Mucosa of descending colon (tissue), 3 donors: Measurements from ENCODE around the gene CHD6. TPM values are rescaled to one million over a fixed set of nuclear protein-coding genes. Genes with fewer than 3 reads are reported as not detected.

ENCODE experiments used
- ATAC-seq: fragments of 200-7000 bp; cut with Tn5 transposase; one replicate; pipeline ENCODE4 v1.9.1; 2020; ENCODE audit warnings: mild to moderate bottlenecking, moderate library complexity
- DNase-seq, 3 donors: peaks; one replicate each; pipeline ENCODE4 v3.0.0-alpha.2; 2020
- H3K36me3 ChIP-seq: fragments of 200-600 bp; one replicate; pipeline ENCODE4 v1.8.0; 2021; ENCODE audit warnings: low read depth, mild to moderate bottlenecking
- H3K4me1 ChIP-seq: fragments of 200-600 bp; one replicate; pipeline ENCODE4 v1.8.0; 2021; ENCODE audit warnings: low read depth, mild to moderate bottlenecking
- H3K4me3 ChIP-seq: fragments of 200-600 bp; one replicate; pipeline ENCODE4 v1.8.0; 2021; ENCODE audit warnings: mild to moderate bottlenecking
- H3K9me3 ChIP-seq: fragments of 200-600 bp; one replicate; pipeline ENCODE4 v1.8.0; 2021; ENCODE audit warnings: mild to moderate bottlenecking
- CTCF ChIP-seq: fragments of 200-600 bp; IDR thresholded peaks from one replicate; pipeline ENCODE4 v1.8.0; 2022; ENCODE audit warnings: antibody characterized with exemption, mild to moderate bottlenecking
- intact Hi-C, 2 donors: fragments of 100-400 bp; cut with DNase I in 1 of 2; cut with micrococcal nuclease in 1 of 2; formaldehyde crosslinking; loops; one replicate each; pipeline versions ENCODE4 v1.11.0 to v1.11.1; 2022; cut with DNase I, micrococcal nuclease
- total RNA-seq, 3 donors: library from RNA; stranded (reverse); fragmentation: NEBNext Ultra II Directional in 2 of 3; extraction: Animal tissue kit (Norgen Biotek cat#: 25700) in 2 of 3; gene quantifications; one replicate each; pipeline versions ENCODE4 v1.2.1 to v1.2.4, GENCODE V29; 2021 to 2023
- donor health status: DM: no; HTN: no; CAD: no; lungs with moderate emphysema.
- donor health status: DM: no; HTN: no; CAD: no.
- donor health status: DM: no; HTN: yes; CAD: no.

CHD6 gene
- total RNA-seq, 3 donors from 2014 or later = 33.8 to 53.6 (median 43.8) TPM

- ATAC-seq = no peak
- Histone ChIP-seq H3K4me3 (no peak overlapping the region), H3K36me3 (no peaks in the 10 kb centered on the region), H3K4me1 (no peaks in the 10 kb centered on the region), H3K9me3 (no peaks in the 10 kb centered on the region)
- no peak for TF ChIP-seq CTCF
- DNase-seq = no peak
- intact Hi-C loops = no loop called here
Measured at GRCh38 chr20:41382791-41383305, 235.3 kb downstream of the CHD6 start.

- no peaks in the 10 kb centered on the region for H3K36me3 ChIP-seq
- no peak for TF ChIP-seq CTCF
- DNase-seq (peak in 1 of 3 donors; percentile 25), ATAC-seq (no peak)
- H3K4me1 ChIP-seq = no peaks in the 10 kb centered on the region
- H3K4me3 ChIP-seq = no peak overlapping the region
- intact Hi-C loops = no loop called here
- no peaks in the 10 kb centered on the region for H3K9me3 ChIP-seq
Measured at GRCh38 chr20:41380551-41381193, 237.5 kb downstream of the CHD6 start.

GRCh38 chr20:41379551-41379950 lies 238.6 kb downstream of the CHD6 start:
- no peak for ATAC-seq
- H3K4me1 ChIP-seq = no peaks in the 10 kb centered on the region
- no peak overlapping the region for H3K4me3 ChIP-seq
- intact Hi-C loops = no loop called here
- no peaks in the 10 kb centered on the region for H3K36me3 ChIP-seq
- no peak for TF ChIP-seq CTCF
- no peak for DNase-seq
- H3K9me3 ChIP-seq = no peaks in the 10 kb centered on the region

- ATAC-seq = no peak
- Histone ChIP-seq H3K9me3 (no peaks in the 10 kb centered on the region), H3K4me3 (no peak overlapping the region), H3K4me1 (no peaks in the 10 kb centered on the region), H3K36me3 (no peaks in the 10 kb centered on the region)
- no peak for TF ChIP-seq CTCF
- intact Hi-C loops = no loop called here
- peak in 1 of 3 donors; percentile 2 for DNase-seq
Measured at GRCh38 chr20:41377275-41377674, 240.9 kb downstream of the CHD6 start.

GRCh38 chr20:41376349-41376748 lies 241.8 kb downstream of the CHD6 start:
- Histone ChIP-seq H3K9me3 (no peaks in the 10 kb centered on the region), H3K4me1 (no peaks in the 10 kb centered on the region), H3K36me3 (no peaks in the 10 kb centered on the region), H3K4me3 (no peak overlapping the region)
- DNase-seq (no peak), ATAC-seq (no peak)
- TF ChIP-seq CTCF = no peak
- intact Hi-C loops = no loop called here
